ENCODE results near the gene ADGRV1. TPM values are rescaled to one million over a fixed set of nuclear protein-coding genes. Genes with fewer than 3 reads are reported as not detected.

The ADGRV1 gene
- total RNA-seq, 2 donors from 2014 or later = 97.6 to 117 TPM

DNA sequence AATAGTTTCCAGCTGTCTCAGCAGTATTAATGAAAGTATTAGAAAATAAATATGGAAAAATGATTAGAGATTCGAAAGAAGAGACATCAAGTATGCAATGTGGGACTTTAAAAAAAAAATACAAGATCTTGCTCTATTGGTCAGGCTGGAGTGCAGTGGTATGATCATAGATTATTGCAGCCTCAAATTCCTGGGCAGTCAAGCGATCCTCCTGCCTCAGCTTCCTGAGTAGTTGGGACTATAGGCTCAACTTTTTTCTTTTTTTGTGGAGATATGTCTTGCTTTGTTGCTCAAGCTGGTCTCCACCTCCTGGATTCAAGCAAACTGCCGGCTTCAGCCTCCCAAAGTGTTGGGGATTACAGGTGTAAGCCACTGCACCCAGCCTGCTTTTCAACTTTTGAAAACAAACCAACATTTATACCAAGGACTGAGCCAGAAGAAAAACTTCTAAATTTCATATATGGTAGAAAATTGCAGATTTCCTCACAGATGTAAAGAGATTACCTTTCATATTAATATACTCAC, 323.1 kb downstream of the ADGRV1 start:
- 85 to 100% methylated on average over 1 to 3 of the region's 3 CpGs for WGBS, 2 experiments (ENCODE audit: insufficient coverage in 1 of 2, insufficient read length in 1 of 2)
- no peaks in the 10 kb centered on the region for H3K9me3 Mint-ChIP-seq
- H3K9ac ChIP-seq (ENCODE audit: extremely low read depth, low read length, poor library complexity, severe bottlenecking) = no peak overlapping the region
- H3K27me3 ChIP-seq (ENCODE audit: control insufficient read depth, insufficient read depth, low read length, poor library complexity, severe bottlenecking) = no peaks in the 10 kb centered on the region
- peaks cover 14% of the 10 kb centered on the region for H3K4me1 ChIP-seq (ENCODE audit: control insufficient read depth, insufficient read depth, low read length)
- peaks cover 5% of the 10 kb centered on the region for H3K36me3 Mint-ChIP-seq (ENCODE audit: low read depth)
- H3K27ac Mint-ChIP-seq = no peak overlapping the region
- DNase-seq = no peak
- no peaks in the 10 kb centered on the region for H3K9me3 ChIP-seq (ENCODE audit: control insufficient read depth, low read length)
- H3K4me1 Mint-ChIP-seq = peaks cover 21% of the 10 kb centered on the region
- no peak overlapping the region for H3K4me3 ChIP-seq (ENCODE audit: low read length)
- peaks cover 4% of the 10 kb centered on the region for H3K36me3 ChIP-seq (ENCODE audit: control insufficient read depth, insufficient read depth, low read length)
- no peak overlapping the region for H3K27ac ChIP-seq (ENCODE audit: low read depth, low read length)
- TF ChIP-seq, protein P1, sequence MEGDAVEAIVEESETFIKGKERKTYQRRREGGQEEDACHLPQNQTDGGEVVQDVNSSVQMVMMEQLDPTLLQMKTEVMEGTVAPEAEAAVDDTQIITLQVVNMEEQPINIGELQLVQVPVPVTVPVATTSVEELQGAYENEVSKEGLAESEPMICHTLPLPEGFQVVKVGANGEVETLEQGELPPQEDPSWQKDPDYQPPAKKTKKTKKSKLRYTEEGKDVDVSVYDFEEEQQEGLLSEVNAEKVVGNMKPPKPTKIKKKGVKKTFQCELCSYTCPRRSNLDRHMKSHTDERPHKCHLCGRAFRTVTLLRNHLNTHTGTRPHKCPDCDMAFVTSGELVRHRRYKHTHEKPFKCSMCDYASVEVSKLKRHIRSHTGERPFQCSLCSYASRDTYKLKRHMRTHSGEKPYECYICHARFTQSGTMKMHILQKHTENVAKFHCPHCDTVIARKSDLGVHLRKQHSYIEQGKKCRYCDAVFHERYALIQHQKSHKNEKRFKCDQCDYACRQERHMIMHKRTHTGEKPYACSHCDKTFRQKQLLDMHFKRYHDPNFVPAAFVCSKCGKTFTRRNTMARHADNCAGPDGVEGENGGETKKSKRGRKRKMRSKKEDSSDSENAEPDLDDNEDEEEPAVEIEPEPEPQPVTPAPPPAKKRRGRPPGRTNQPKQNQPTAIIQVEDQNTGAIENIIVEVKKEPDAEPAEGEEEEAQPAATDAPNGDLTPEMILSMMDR (conservative IDR thresholded peaks at IDR 0.05) = no peak
- no peak overlapping the region for H3K4me3 Mint-ChIP-seq
- no peaks in the 10 kb centered on the region for H3K27me3 Mint-ChIP-seq (ENCODE audit: insufficient read depth)

DNA sequence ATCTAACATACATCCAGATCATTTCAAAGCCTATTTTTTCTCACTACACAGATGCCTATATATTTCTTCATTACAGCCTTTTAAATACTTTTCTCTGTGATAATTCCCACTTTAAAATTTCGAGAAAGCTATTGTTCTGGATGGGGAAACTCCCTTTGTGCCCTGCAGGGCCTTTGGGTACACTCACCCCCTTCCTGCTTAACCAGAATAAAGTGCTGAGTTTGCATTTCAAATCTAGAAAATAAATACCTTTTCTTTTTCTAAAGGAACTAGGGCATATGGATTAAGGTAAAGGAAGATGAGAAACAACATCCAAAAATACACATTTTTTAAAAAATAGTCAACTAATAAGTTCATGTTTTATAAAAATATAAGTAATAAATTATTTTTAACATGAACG, 323.9 kb downstream of the ADGRV1 start:
- H3K27me3 Mint-ChIP-seq (ENCODE audit: insufficient read depth) = no peaks in the 10 kb centered on the region
- no peak for DNase-seq
- no peaks in the 10 kb centered on the region for H3K27me3 ChIP-seq (ENCODE audit: control insufficient read depth, insufficient read depth, low read length, poor library complexity, severe bottlenecking)
- H3K4me3 Mint-ChIP-seq = no peak overlapping the region
- H3K4me1 Mint-ChIP-seq = peaks cover 14% of the 10 kb centered on the region
- 20 to 73% methylated on average over 1 of the region's 2 CpGs for WGBS, 2 experiments (ENCODE audit: insufficient coverage in 1 of 2, insufficient read length in 1 of 2)
- no peaks in the 10 kb centered on the region for H3K9me3 ChIP-seq (ENCODE audit: control insufficient read depth, low read length)
- no peak overlapping the region for H3K4me3 ChIP-seq (ENCODE audit: low read length)
- H3K9ac ChIP-seq (ENCODE audit: extremely low read depth, low read length, poor library complexity, severe bottlenecking) = no peak overlapping the region
- no peaks in the 10 kb centered on the region for H3K9me3 Mint-ChIP-seq
- H3K27ac ChIP-seq (ENCODE audit: low read depth, low read length) = no peak overlapping the region
- TF ChIP-seq, protein P1 (conservative IDR thresholded peaks at IDR 0.05) = no peak
- H3K36me3 ChIP-seq (ENCODE audit: control insufficient read depth, insufficient read depth, low read length) = peaks cover 4% of the 10 kb centered on the region
- peaks cover 12% of the 10 kb centered on the region for H3K4me1 ChIP-seq (ENCODE audit: control insufficient read depth, insufficient read depth, low read length)
- peaks cover 5% of the 10 kb centered on the region for H3K36me3 Mint-ChIP-seq (ENCODE audit: low read depth)
- no peak overlapping the region for H3K27ac Mint-ChIP-seq

DNA sequence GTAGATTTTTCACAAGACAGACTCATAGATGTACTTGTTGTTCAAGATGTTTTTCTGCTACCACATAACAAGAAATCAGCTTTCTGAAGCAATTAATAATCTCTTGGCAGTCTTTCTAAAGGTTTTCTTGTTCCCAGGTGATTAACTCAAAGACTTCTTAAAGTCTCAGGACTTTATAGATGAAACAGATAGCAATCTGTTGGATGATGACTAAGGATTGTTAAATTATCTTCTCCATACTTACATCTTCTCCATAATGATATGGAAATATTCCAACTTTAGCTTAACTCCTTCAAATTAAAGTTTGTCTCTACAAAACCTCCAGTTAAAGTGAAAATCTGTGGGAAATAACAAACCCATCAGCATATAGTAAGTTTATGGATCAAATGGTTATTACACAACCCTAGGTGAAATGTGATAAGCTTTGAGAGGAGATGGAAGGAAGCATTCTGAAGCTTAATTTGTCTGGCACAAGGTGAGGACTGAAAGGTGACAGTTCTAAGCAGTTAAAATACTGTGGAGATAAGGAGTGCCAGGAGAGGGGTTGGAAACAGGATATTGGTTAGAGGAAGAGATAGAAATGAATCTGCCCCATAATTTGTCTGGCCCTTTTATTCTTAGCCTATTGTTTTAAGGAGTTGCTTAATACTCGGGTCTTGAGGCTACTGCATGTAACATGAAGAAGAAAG, 326.7 kb downstream of the ADGRV1 start:
- Mint-ChIP-seq H3K27ac (no peak overlapping the region), H3K27me3 (ENCODE audit: insufficient read depth) (no peaks in the 10 kb centered on the region), H3K4me1 (peaks cover 15% of the 10 kb centered on the region), H3K36me3 (ENCODE audit: low read depth) (no peaks in the 10 kb centered on the region), H3K4me3 (no peak overlapping the region), H3K9me3 (no peaks in the 10 kb centered on the region)
- no peaks in the 10 kb centered on the region for H3K9me3 ChIP-seq (ENCODE audit: control insufficient read depth, low read length)
- no peaks in the 10 kb centered on the region for H3K36me3 ChIP-seq (ENCODE audit: control insufficient read depth, insufficient read depth, low read length)
- peaks cover 12% of the 10 kb centered on the region for H3K4me1 ChIP-seq (ENCODE audit: control insufficient read depth, insufficient read depth, low read length)
- no peak overlapping the region for H3K9ac ChIP-seq (ENCODE audit: extremely low read depth, low read length, poor library complexity, severe bottlenecking)
- TF ChIP-seq, protein P1 (conservative IDR thresholded peaks at IDR 0.05) = no peak
- no peak for DNase-seq
- no peak overlapping the region for H3K27ac ChIP-seq (ENCODE audit: low read depth, low read length)
- WGBS, 2 experiments (ENCODE audit: insufficient coverage in 1 of 2, insufficient read length in 1 of 2) = 87 to 100% methylated on average over 1 of the region's 1 CpG
- no peaks in the 10 kb centered on the region for H3K27me3 ChIP-seq (ENCODE audit: control insufficient read depth, insufficient read depth, low read length, poor library complexity, severe bottlenecking)
- no peak overlapping the region for H3K4me3 ChIP-seq (ENCODE audit: low read length)

Measured in endodermal cell (in vitro differentiated cells).